GM12878 (cell line): ENCODE data around the gene PRKCD. TPM values are rescaled to one million over a fixed set of nuclear protein-coding genes. Genes with fewer than 3 reads are reported as not detected.
A peak's percentile ranks its signal among the peaks of the same experiment; 100 is the strongest.

Experiments used
- CEBPZ ChIP-seq: fragments of 150-350 bp; IDR thresholded peaks from 2 replicates; pipeline ENCODE4 v1.6.1; 2016; ENCODE audit warnings: low read depth, low read length
- EP300 ChIP-seq, 2 experiments: fragments of 150-350 bp in 1 of 2; IDR thresholded peaks; 2 replicates each; pipeline ENCODE4 v1.6.1; 2011 to 2012; ENCODE audit warnings: low read depth in 2 of 2, low read length in 2 of 2, borderline replicate concordance in 1 of 2, improper control_type of control experiment in 1 of 2, inconsistent platforms in 1 of 2; ENCODE audit not compliant: control insufficient read depth in 1 of 2
- IKZF2 ChIP-seq, 2 experiments: fragments of 450-650 bp; IDR thresholded peaks; 2 replicates each; pipeline ENCODE4 v1.6.1; 2017; ENCODE audit warnings: mild to moderate bottlenecking in 2 of 2, moderate library complexity in 2 of 2
- NFIC ChIP-seq: IDR thresholded peaks from 2 replicates; pipeline ENCODE4 v1.6.1; 2012; ENCODE audit warnings: low read depth, mild to moderate bottlenecking, inconsistent platforms, low read length, moderate library complexity
- NFYA ChIP-seq: IDR thresholded peaks from 2 replicates; pipeline ENCODE4 v1.6.1; 2011; ENCODE audit warnings: low read depth, mild to moderate bottlenecking, low read length, improper control_type of control experiment, borderline replicate concordance
- POLR2AphosphoS2 ChIP-seq: IDR thresholded peaks from 2 replicates; pipeline ENCODE4 v1.6.1; 2011; ENCODE audit warnings: low read depth, mild to moderate bottlenecking, low read length, improper control_type of control experiment, moderate library complexity
- RELA ChIP-seq: fragments of 450-650 bp; IDR thresholded peaks from 2 replicates; pipeline ENCODE4 v1.8.0; 2014; ENCODE audit warnings: borderline replicate concordance; ENCODE audit not compliant: partially characterized antibody
- RUNX3 ChIP-seq: IDR thresholded peaks from 2 replicates; pipeline ENCODE4 v1.6.1; 2012; ENCODE audit warnings: low read length, inconsistent platforms
- SKIL ChIP-seq: fragments of 450-650 bp; IDR thresholded peaks from 2 replicates; pipeline ENCODE4 v1.6.1; 2017; ENCODE audit warnings: mild to moderate bottlenecking, low read depth, inconsistent platforms; ENCODE audit not compliant: poor library complexity, severe bottlenecking
- SREBF2 ChIP-seq: IDR thresholded peaks from 2 replicates; pipeline ENCODE4 v1.6.1; 2012; ENCODE audit warnings: mild to moderate bottlenecking, low read length
- STAT3 ChIP-seq: IDR thresholded peaks from 2 replicates; pipeline ENCODE4 v1.6.1; 2011; ENCODE audit warnings: low read depth, low read length, improper control_type of control experiment
- TAF1 ChIP-seq: IDR thresholded peaks from 2 replicates; pipeline ENCODE4 v1.6.1; 2011; ENCODE audit warnings: mild to moderate bottlenecking, low read depth, low read length, borderline replicate concordance
- USF1 ChIP-seq: IDR thresholded peaks from 2 replicates; pipeline ENCODE4 v1.6.1; 2011; ENCODE audit warnings: borderline replicate concordance, low read depth, mild to moderate bottlenecking, moderate library complexity, mixed read lengths, low read length; ENCODE audit not compliant: insufficient read depth; ENCODE audit errors: extremely low read length
- ZNF274 ChIP-seq: IDR thresholded peaks from one replicate; pipeline ENCODE4 v1.8.0; 2011; ENCODE audit not compliant: insufficient read length, insufficient read depth
- ZNF687 ChIP-seq: fragments of 450-650 bp; IDR thresholded peaks from 2 replicates; pipeline ENCODE4 v1.6.1; 2017; ENCODE audit warnings: mild to moderate bottlenecking, moderate library complexity
- polyA plus RNA-seq, 11 experiments: library from polyadenylated mRNA; depleted of rRNA in 4 of 11; unstranded in 6 of 11; stranded (reverse) in 5 of 11; fragments of >200 nt; fragmentation: Nextera tagmentation in 4 of 11; fragmentation: Illumina TruSeq in 1 of 11; extraction: Ambion mirVana in 4 of 11; extraction: Trizol in 1 of 11; gene quantifications; 1 replicate in 1 of 11; 2 replicates in 10 of 11; pipeline versions ENCODE4 v1.2.1 to v1.2.3, GENCODE V29; 2011 to 2016; ENCODE audit warnings: inconsistent platforms in 2 of 11, missing spikeins in 2 of 11, low read depth in 1 of 11
- total RNA-seq, 4 experiments: library from RNA; depleted of rRNA in 3 of 4; stranded (reverse); fragments of >200 nt in 3 of 4; fragmentation: Illumina TruSeq in 1 of 4; extraction: Trizol in 1 of 4; gene quantifications; 2 replicates each; pipeline versions ENCODE4 v1.2.1 to v1.2.3, GENCODE V29; 2013 to 2021

PRKCD gene
- total and polyA plus RNA-seq, 10 of the 15 experiments (the other 5 are each of a cell fraction or from before 2014, with no cell fraction given) = 10.0 to 114 (median 42.4) TPM

GRCh38 chr3:53196575-53197407, 35.8 kb downstream of the PRKCD start (continued):
- TF ChIP-seq CEBPZ (no peak), IKZF2 (IDR thresholded peaks at IDR 0.05) (peak; percentile 42 to 51; a peak in 1 of 4 replicates), ZNF687 (peak; percentile 76), RUNX3 (peak; percentile 50), SREBF2 (no peak), STAT3 (no peak), NFIC (no peak), SKIL (peak; percentile 38), TAF1 (peak; percentile 97), POLR2AphosphoS2 (no peak), USF1 (peak; percentile 84), RELA (peak; percentile 40), NFYA (no peak), EP300 (IDR thresholded peaks at IDR 0.05; ENCODE audit: borderline replicate concordance in 1 of 2, control insufficient read depth in 1 of 2, low read depth in 2 of 2, low read length in 2 of 2) (no peak), ZNF274 (no peak)
